CD8-positive, alpha-beta memory T cell (primary cell): ENCODE results near the gene UNG. TPM values are rescaled to one million over a fixed set of nuclear protein-coding genes. Genes with fewer than 3 reads are reported as not detected.

Source experiments
- CTCF ChIA-PET: fragments of 350-600 bp; sonication (Branson Sonifier 250); formaldehyde crosslinking; loops from one replicate; lab custom pipeline; 2021; ENCODE audit warnings: antibody characterized with exemption; lab: Charles Lee
- POLR2A ChIA-PET: fragments of 350-600 bp; sonication (Branson Sonifier 250); formaldehyde crosslinking; loops from one replicate; lab custom pipeline; 2021; ENCODE audit warnings: antibody characterized with exemption; lab: Charles Lee
- DNase-seq, 5 donors: peaks; one replicate each; pipeline versions ENCODE4 v3.0.0 to v3.0.0-alpha.2; 2020 to 2022; ENCODE audit warnings: mixed read lengths in 1 of 5
- H3K27ac ChIP-seq: one replicate; pipeline ENCODE4 v1.7.0; 2013; ENCODE audit warnings: low read depth, mild to moderate bottlenecking, low read length, moderate library complexity
- H3K27me3 ChIP-seq: 2 replicates; pipeline ENCODE4 v1.7.0; 2013; ENCODE audit warnings: low read length, mild to moderate bottlenecking; ENCODE audit not compliant: insufficient read depth, poor library complexity, severe bottlenecking
- H3K36me3 ChIP-seq: 2 replicates; pipeline ENCODE4 v1.7.0; 2013; ENCODE audit warnings: mild to moderate bottlenecking, low read length, moderate library complexity; ENCODE audit not compliant: insufficient read depth
- H3K4me1 ChIP-seq: 2 replicates; pipeline ENCODE4 v1.7.0; 2013; ENCODE audit warnings: mild to moderate bottlenecking, low read length, moderate library complexity; ENCODE audit not compliant: insufficient read depth
- H3K4me3 ChIP-seq: 2 replicates; pipeline ENCODE4 v1.7.0; 2013; ENCODE audit warnings: mild to moderate bottlenecking, low read length
- H3K9me3 ChIP-seq: 2 replicates; pipeline ENCODE4 v1.7.0; 2013; ENCODE audit warnings: mild to moderate bottlenecking, low read length
- H3K27ac Mint-ChIP-seq, 8 donors: one replicate each; pipeline ENCODE4 v1.8.0; 2020 to 2021; ENCODE audit warnings: mixed read lengths in 8 of 8, mild to moderate bottlenecking in 6 of 8, inconsistent platforms in 3 of 8, moderate library complexity in 3 of 8
- H3K27me3 Mint-ChIP-seq, 2 donors: one replicate each; pipeline ENCODE4 v1.8.0; 2020 to 2021; ENCODE audit warnings: mixed read lengths in 2 of 2, mild to moderate bottlenecking in 1 of 2, moderate library complexity in 1 of 2
- H3K36me3 Mint-ChIP-seq, 3 donors: one replicate each; pipeline ENCODE4 v1.8.0; 2020 to 2021; ENCODE audit warnings: mixed read lengths in 3 of 3, inconsistent platforms in 1 of 3, mild to moderate bottlenecking in 1 of 3
- H3K4me1 Mint-ChIP-seq, 3 donors: one replicate each; pipeline ENCODE4 v1.8.0; 2020 to 2021; ENCODE audit warnings: mixed read lengths in 3 of 3, inconsistent platforms in 1 of 3, mild to moderate bottlenecking in 1 of 3
- H3K4me3 Mint-ChIP-seq, 7 donors: one replicate each; pipeline ENCODE4 v1.8.0; 2020 to 2021; ENCODE audit warnings: mixed read lengths in 7 of 7, mild to moderate bottlenecking in 6 of 7, moderate library complexity in 4 of 7, inconsistent platforms in 2 of 7
- H3K9me3 Mint-ChIP-seq, 5 donors: one replicate each; pipeline ENCODE4 v1.8.0; 2020 to 2022; ENCODE audit warnings: mixed read lengths in 5 of 5, mild to moderate bottlenecking in 3 of 5, moderate library complexity in 2 of 5, inconsistent platforms in 1 of 5
- polyA plus RNA-seq: library from polyadenylated mRNA; unstranded; fragments of 300-500 nt; fragmentation: Illumina TruSeq; gene quantifications from one replicate; pipeline ENCODE4 v1.2.3, GENCODE V29; 2021
- total RNA-seq, 2 experiments: library from RNA; stranded (reverse); gene quantifications; one replicate each; pipeline ENCODE4 v1.2.3, GENCODE V29; 2021

Gene UNG
- total and polyA plus RNA-seq, 3 experiments from 2014 or later, result 37.7 to 101 (median 92.3) TPM

GRCh38 chr12:109114644-109115043 lies 17.2 kb downstream of the UNG start:
- CTCF ChIA-PET, result no interaction called here
- Histone ChIP-seq H3K4me3 (no peak overlapping the region), H3K27ac (no peak overlapping the region), H3K27me3 (no peaks in the 10 kb centered on the region), H3K36me3 (no peaks in the 10 kb centered on the region), H3K9me3 (no peaks in the 10 kb centered on the region), H3K4me1 (no peaks in the 10 kb centered on the region)
- POLR2A ChIA-PET, result no interaction called here
- Mint-ChIP-seq H3K4me1 (peaks cover 0 to 40% (median 14%) of the 10 kb centered on the region in 3 donors), H3K36me3 (peaks cover 0 to 10% (median 3%) of the 10 kb centered on the region in 3 donors), H3K4me3 (no peak overlapping the region), H3K9me3 (no peaks in the 10 kb centered on the region), H3K27me3 (no peaks in the 10 kb centered on the region), H3K27ac (peak overlapping the region in 1 of 8 donors; percentile 27)
- DNase-seq, result no peak

GRCh38 chr12:109115404-109115757 lies 18.0 kb downstream of the UNG start:
- ChIA-PET POLR2A (no interaction called here), CTCF (no interaction called here)
- no peak for DNase-seq
- H3K27ac ChIP-seq, result no peak overlapping the region
- no peak overlapping the region for H3K4me3 ChIP-seq
- H3K27me3 ChIP-seq, result no peaks in the 10 kb centered on the region
- no peaks in the 10 kb centered on the region for H3K36me3 ChIP-seq
- no peaks in the 10 kb centered on the region for H3K9me3 ChIP-seq
- H3K4me1 ChIP-seq, result no peaks in the 10 kb centered on the region
- Mint-ChIP-seq H3K4me3 (no peak overlapping the region), H3K4me1 (peaks cover 0 to 40% (median 14%) of the 10 kb centered on the region in 3 donors), H3K9me3 (no peaks in the 10 kb centered on the region), H3K36me3 (peaks cover 0 to 4% (median 2%) of the 10 kb centered on the region in 3 donors), H3K27ac (peak overlapping the region in 1 of 8 donors; percentile 43), H3K27me3 (no peaks in the 10 kb centered on the region)

- POLR2A ChIA-PET, result no interaction called here
- Mint-ChIP-seq H3K4me3 (no peak within 1 kb of the TSS), H3K9me3 (no peaks in the 10 kb centered on the region), H3K27me3 (no peaks in the 10 kb centered on the region), H3K4me1 (peaks cover 0 to 40% (median 14%) of the 10 kb centered on the region in 3 donors), H3K36me3 (peaks cover 0 to 2% (median 0%) of the 10 kb centered on the region in 3 donors), H3K27ac (peak within 1 kb of the TSS in 2 of 8 donors; percentile 16 to 81)
- no peak within 1 kb of the TSS for H3K4me3 ChIP-seq
- no peak within 1 kb of the TSS for H3K27ac ChIP-seq
- no peaks in the 10 kb centered on the region for H3K9me3 ChIP-seq
- H3K36me3 ChIP-seq, result no peaks in the 10 kb centered on the region
- CTCF ChIA-PET, result no interaction called here
- H3K27me3 ChIP-seq, result no peaks in the 10 kb centered on the region
- H3K4me1 ChIP-seq, result no peaks in the 10 kb centered on the region
- no peak for DNase-seq
Measured at GRCh38 chr12:109115758-109116610, 18.6 kb downstream of the UNG start, which contains the start of gene ACACB. Gene ACACB, plus strand, starts transcription at chr12:109116587. Its CDS starts 22,819 bp downstream, at chr12:109139406.

- peaks cover 0 to 40% (median 14%) of the 10 kb centered on the region in 3 donors for H3K4me1 Mint-ChIP-seq
- H3K4me3 Mint-ChIP-seq, result no peak overlapping the region
- Histone ChIP-seq H3K27ac (no peak overlapping the region), H3K27me3 (no peaks in the 10 kb centered on the region), H3K36me3 (no peaks in the 10 kb centered on the region), H3K9me3 (no peaks in the 10 kb centered on the region), H3K4me3 (no peak overlapping the region), H3K4me1 (no peaks in the 10 kb centered on the region)
- no peaks in the 10 kb centered on the region for H3K9me3 Mint-ChIP-seq
- ChIA-PET CTCF (no interaction called here), POLR2A (no interaction called here)
- no peak for DNase-seq
- peaks cover 0 to 2% (median 0%) of the 10 kb centered on the region in 3 donors for H3K36me3 Mint-ChIP-seq
- H3K27ac Mint-ChIP-seq, result no peak overlapping the region
- H3K27me3 Mint-ChIP-seq, result no peaks in the 10 kb centered on the region
Measured at GRCh38 chr12:109116611-109116949, 19.2 kb downstream of the UNG start.

- ChIA-PET CTCF (interaction anchor here (0.6 to 1.6 kb wide), 2 partner anchors 8 to 80 kb away, joined by 3 to 7 read pairs; no protein-coding TSS in a partner anchor), POLR2A (interaction anchor here (0.5 kb wide), 1 partner anchor 801 kb away, joined by 6 read pairs; no protein-coding TSS in a partner anchor)
- H3K4me3 Mint-ChIP-seq, result no peak overlapping the region
- no peaks in the 10 kb centered on the region for H3K4me1 ChIP-seq
- H3K4me3 ChIP-seq, result no peak overlapping the region
- peaks cover 0 to 2% of the 10 kb centered on the region in 2 donors for H3K27me3 Mint-ChIP-seq
- H3K36me3 Mint-ChIP-seq, result peaks cover 0 to 2% (median 0%) of the 10 kb centered on the region in 3 donors
- DNase-seq, result no peak
- no peaks in the 10 kb centered on the region for H3K9me3 Mint-ChIP-seq
- no peaks in the 10 kb centered on the region for H3K9me3 ChIP-seq
- H3K27me3 ChIP-seq, result no peaks in the 10 kb centered on the region
- no peaks in the 10 kb centered on the region for H3K36me3 ChIP-seq
- no peak overlapping the region for H3K27ac Mint-ChIP-seq
- H3K4me1 Mint-ChIP-seq, result peaks cover 0 to 13% (median 2%) of the 10 kb centered on the region in 3 donors
- no peak overlapping the region for H3K27ac ChIP-seq
Measured at GRCh38 chr12:109120095-109120494, 22.7 kb downstream of the UNG start.

- Histone ChIP-seq H3K4me1 (no peaks in the 10 kb centered on the region), H3K27ac (no peak overlapping the region), H3K27me3 (no peaks in the 10 kb centered on the region), H3K4me3 (no peak overlapping the region), H3K9me3 (no peaks in the 10 kb centered on the region), H3K36me3 (no peaks in the 10 kb centered on the region)
- Mint-ChIP-seq H3K27ac (no peak overlapping the region), H3K9me3 (no peaks in the 10 kb centered on the region), H3K36me3 (peaks cover 0 to 2% (median 0%) of the 10 kb centered on the region in 3 donors), H3K4me1 (peaks cover 0 to 10% (median 1%) of the 10 kb centered on the region in 3 donors), H3K27me3 (peaks cover 0 to 2% of the 10 kb centered on the region in 2 donors), H3K4me3 (no peak overlapping the region)
- DNase-seq, result no peak
- ChIA-PET CTCF (interaction anchor here (0.6 to 1.6 kb wide), 3 partner anchors 9 to 79 kb away, joined by 3 to 7 read pairs (median 3); no protein-coding TSS in a partner anchor), POLR2A (interaction anchor here (0.5 kb wide), 1 partner anchor 801 kb away, joined by 6 read pairs; no protein-coding TSS in a partner anchor)
Measured at GRCh38 chr12:109120557-109120956, 23.2 kb downstream of the UNG start.

GRCh38 chr12:109121346-109121880 lies 24.0 kb downstream of the UNG start:
- Mint-ChIP-seq H3K27ac (peak overlapping the region in 1 of 8 donors; percentile 33), H3K9me3 (no peaks in the 10 kb centered on the region), H3K27me3 (peaks cover 0 to 2% of the 10 kb centered on the region in 2 donors), H3K36me3 (peaks cover 0 to 2% (median 0%) of the 10 kb centered on the region in 3 donors), H3K4me3 (no peak overlapping the region), H3K4me1 (peaks cover 0 to 2% (median 0%) of the 10 kb centered on the region in 3 donors)
- no peaks in the 10 kb centered on the region for H3K27me3 ChIP-seq
- no peaks in the 10 kb centered on the region for H3K4me1 ChIP-seq
- H3K27ac ChIP-seq, result no peak overlapping the region
- CTCF ChIA-PET, result interaction anchor here (1.6 kb wide), 1 partner anchor 9 kb away, joined by 7 read pairs; no protein-coding TSS in a partner anchor
- no peaks in the 10 kb centered on the region for H3K9me3 ChIP-seq
- H3K4me3 ChIP-seq, result no peak overlapping the region
- H3K36me3 ChIP-seq, result no peaks in the 10 kb centered on the region
- POLR2A ChIA-PET, result no interaction called here
- DNase-seq, result no peak
